ENCODE data around the gene DUSP9.

DNA sequence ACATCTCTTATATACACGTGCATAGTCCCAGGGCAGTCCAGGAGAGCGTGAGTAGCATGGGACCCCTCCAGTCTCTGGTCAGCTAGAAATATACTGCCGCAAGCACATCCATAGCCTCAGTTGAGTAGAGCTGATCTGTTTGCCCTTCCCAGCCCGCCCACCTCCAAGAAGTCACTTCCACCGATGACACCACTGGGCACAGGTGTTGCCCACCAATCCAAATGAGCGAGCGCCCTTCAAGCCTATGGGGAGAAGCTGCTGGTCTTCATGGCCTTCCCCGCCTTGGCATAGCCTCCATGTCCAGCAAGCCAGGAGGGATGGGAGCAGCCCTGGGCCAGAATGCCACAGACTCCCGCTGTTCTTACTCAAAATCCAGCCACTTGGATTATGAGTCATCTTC lies 10.2 kb downstream of the DUSP9 start:
- TF ChIP-seq, protein P1, sequence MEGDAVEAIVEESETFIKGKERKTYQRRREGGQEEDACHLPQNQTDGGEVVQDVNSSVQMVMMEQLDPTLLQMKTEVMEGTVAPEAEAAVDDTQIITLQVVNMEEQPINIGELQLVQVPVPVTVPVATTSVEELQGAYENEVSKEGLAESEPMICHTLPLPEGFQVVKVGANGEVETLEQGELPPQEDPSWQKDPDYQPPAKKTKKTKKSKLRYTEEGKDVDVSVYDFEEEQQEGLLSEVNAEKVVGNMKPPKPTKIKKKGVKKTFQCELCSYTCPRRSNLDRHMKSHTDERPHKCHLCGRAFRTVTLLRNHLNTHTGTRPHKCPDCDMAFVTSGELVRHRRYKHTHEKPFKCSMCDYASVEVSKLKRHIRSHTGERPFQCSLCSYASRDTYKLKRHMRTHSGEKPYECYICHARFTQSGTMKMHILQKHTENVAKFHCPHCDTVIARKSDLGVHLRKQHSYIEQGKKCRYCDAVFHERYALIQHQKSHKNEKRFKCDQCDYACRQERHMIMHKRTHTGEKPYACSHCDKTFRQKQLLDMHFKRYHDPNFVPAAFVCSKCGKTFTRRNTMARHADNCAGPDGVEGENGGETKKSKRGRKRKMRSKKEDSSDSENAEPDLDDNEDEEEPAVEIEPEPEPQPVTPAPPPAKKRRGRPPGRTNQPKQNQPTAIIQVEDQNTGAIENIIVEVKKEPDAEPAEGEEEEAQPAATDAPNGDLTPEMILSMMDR (IDR thresholded peaks at IDR 0.05), result no peak
- TF ChIP-seq POLR2A (IDR thresholded peaks at IDR 0.05), result no peak
